GM12878 (cell line): Measurements from ENCODE around the gene KRT31. TPM values are rescaled to one million over a fixed set of nuclear protein-coding genes. Genes with fewer than 3 reads are reported as not detected.

Experiments used
- ATAC-seq: fragments of 200-7000 bp; cut with Tn5 transposase; 3 replicates; pipeline ENCODE4 v1.9.1; 2020; ENCODE audit warnings: mild to moderate bottlenecking, moderate library complexity
- BruUV-seq: library from RNA; stranded (reverse); fragments of 400-500 nt; replicated peaks from 2 replicates; lab custom pipeline; 2021; lab: Mats Ljungman, UMichigan
- CTCF ChIA-PET: fragments of 300-600 bp; sonication (Branson Sonifier 250); formaldehyde crosslinking; extraction: SDS; loops from one replicate; lab custom pipeline; 2021; ENCODE audit warnings: inconsistent platforms; lab: Yijun Ruan, JAX
- POLR2A ChIA-PET: fragments of 350-600 bp; formaldehyde crosslinking; extraction: SDS; loops from one replicate; lab custom pipeline; 2021; ENCODE audit warnings: inconsistent platforms; lab: Charles Lee
- RAD21 ChIA-PET: fragments of 300-600 bp; sonication (Branson Sonifier 250); formaldehyde crosslinking; loops from one replicate; lab custom pipeline; 2023; ENCODE audit warnings: antibody characterized with exemption; ENCODE audit not compliant: unreplicated experiment; lab: Charles Lee
- SMC1A ChIA-PET: fragments of 300-600 bp; sonication (Branson Sonifier 250); formaldehyde crosslinking; loops from one replicate; lab custom pipeline; 2023; ENCODE audit not compliant: unreplicated experiment, uncharacterized antibody; lab: Charles Lee
- DNase-seq: peaks from one replicate; pipeline ENCODE4 v3.0.0-alpha.2; 2011; ENCODE audit warnings: low read depth, low spot score
- FAIRE-seq: peaks from 3 replicates; lab custom pipeline; 2011; peaks lifted over from hg19 to GRCh38; lab: Jason Lieb, UNC
- H2AFZ ChIP-seq: 2 replicates; pipeline ENCODE4 v1.6.0; 2011; ENCODE audit warnings: low read depth, low read length, control low read depth; ENCODE audit not compliant: control insufficient read depth
- H3K27ac ChIP-seq: 2 replicates; pipeline ENCODE4 v1.5.1; 2011; ENCODE audit warnings: control low read depth; ENCODE audit not compliant: control insufficient read depth, insufficient read depth
- H3K27me3 ChIP-seq, 2 experiments: replicated peaks in 1 of 2; 2 replicates each; pipeline versions ENCODE4 v1.6.0 to v1.6.1; 2011; ENCODE audit warnings: low read length in 1 of 2; ENCODE audit not compliant: control insufficient read depth in 2 of 2, insufficient read depth in 2 of 2
- H3K36me3 ChIP-seq, 2 experiments: 2 replicates each; pipeline ENCODE4 v1.5.1; 2011; ENCODE audit warnings: low read length in 1 of 2; ENCODE audit not compliant: control insufficient read depth in 2 of 2, insufficient read depth in 2 of 2
- H3K4me1 ChIP-seq: 2 replicates; pipeline ENCODE4 v1.6.1; 2011; ENCODE audit warnings: mild to moderate bottlenecking, low read length, moderate library complexity, mixed read lengths; ENCODE audit not compliant: control insufficient read depth, insufficient read depth
- H3K4me2 ChIP-seq: 2 replicates; pipeline ENCODE4 v1.6.0; 2011; ENCODE audit warnings: control low read depth; ENCODE audit not compliant: control insufficient read depth, insufficient read depth
- H3K4me3 ChIP-seq: fragments of 200-600 bp; sonication (generic); 2 replicates; pipeline ENCODE4 v1.5.1; 2016
- H3K79me2 ChIP-seq: 2 replicates; pipeline ENCODE4 v1.6.0; 2011; ENCODE audit warnings: low read length; ENCODE audit not compliant: control insufficient read depth, insufficient read depth
- H3K9ac ChIP-seq: 2 replicates; pipeline ENCODE4 v1.8.0; 2011; ENCODE audit warnings: low read length, control low read depth, mixed read lengths; ENCODE audit not compliant: control insufficient read depth, insufficient read depth
- H3K9me3 ChIP-seq: replicated peaks from 3 replicates; pipeline ENCODE4 v1.5.1; 2011; ENCODE audit warnings: mild to moderate bottlenecking, low read length; ENCODE audit not compliant: control insufficient read depth, insufficient read depth
- H4K20me1 ChIP-seq: 2 replicates; pipeline ENCODE4 v1.6.0; 2011; ENCODE audit not compliant: control insufficient read depth, insufficient read depth
- BHLHE40 ChIP-seq, 2 experiments: fragments of 450-650 bp in 1 of 2; IDR thresholded peaks; 2 replicates each; pipeline ENCODE4 v1.6.1; 2011 to 2017; ENCODE audit warnings: low read depth in 2 of 2, borderline replicate concordance in 1 of 2, improper control_type of control experiment in 1 of 2, low read length in 1 of 2, mild to moderate bottlenecking in 1 of 2
- DPF2 ChIP-seq: fragments of 450-650 bp; IDR thresholded peaks from 2 replicates; pipeline ENCODE4 v1.6.1; 2017; ENCODE audit warnings: mild to moderate bottlenecking
- EP300 ChIP-seq, 2 experiments: fragments of 150-350 bp in 1 of 2; IDR thresholded peaks; 2 replicates each; pipeline ENCODE4 v1.6.1; 2011 to 2012; ENCODE audit warnings: low read depth in 2 of 2, low read length in 2 of 2, borderline replicate concordance in 1 of 2, improper control_type of control experiment in 1 of 2, inconsistent platforms in 1 of 2; ENCODE audit not compliant: control insufficient read depth in 1 of 2
- HDAC6 ChIP-seq: fragments of 200-600 bp; sonication (generic); IDR thresholded peaks from one replicate; pipeline ENCODE4 v1.8.0; 2017; ENCODE audit warnings: antibody characterized with exemption; ENCODE audit not compliant: unreplicated experiment
- HDGF ChIP-seq: fragments of 450-650 bp; IDR thresholded peaks from 2 replicates; pipeline ENCODE4 v1.6.1; 2016; ENCODE audit warnings: antibody characterized with exemption
- MEF2A ChIP-seq: IDR thresholded peaks from 2 replicates; pipeline ENCODE4 v1.6.1; 2011; ENCODE audit warnings: low read depth, mild to moderate bottlenecking, low read length, moderate library complexity; ENCODE audit not compliant: insufficient read depth
- MTA3 ChIP-seq: IDR thresholded peaks from 2 replicates; pipeline ENCODE4 v1.6.1; 2012; ENCODE audit warnings: low read length, inconsistent platforms, borderline replicate concordance
- MYB ChIP-seq: fragments of 150-350 bp; IDR thresholded peaks from 2 replicates; pipeline ENCODE4 v1.6.1; 2014; ENCODE audit warnings: mild to moderate bottlenecking, low read depth, low read length, borderline replicate concordance
- NFYB ChIP-seq: IDR thresholded peaks from 2 replicates; pipeline ENCODE4 v1.6.1; 2011; ENCODE audit warnings: low read depth, mild to moderate bottlenecking, low read length, improper control_type of control experiment, moderate library complexity; ENCODE audit not compliant: insufficient read depth
- PML ChIP-seq: IDR thresholded peaks from 2 replicates; pipeline ENCODE4 v1.6.1; 2012; ENCODE audit warnings: low read length, inconsistent platforms
- SREBF1 ChIP-seq: IDR thresholded peaks from 2 replicates; pipeline ENCODE4 v1.6.1; 2012; ENCODE audit warnings: mild to moderate bottlenecking, low read length
- STAT3 ChIP-seq: IDR thresholded peaks from 2 replicates; pipeline ENCODE4 v1.6.1; 2011; ENCODE audit warnings: low read depth, low read length, improper control_type of control experiment
- TCF3 ChIP-seq: IDR thresholded peaks from 2 replicates; pipeline ENCODE4 v1.6.1; 2012; ENCODE audit warnings: low read depth, mild to moderate bottlenecking, low read length, borderline replicate concordance; ENCODE audit not compliant: insufficient read depth
- ZBED1 ChIP-seq: IDR thresholded peaks from 2 replicates; pipeline ENCODE4 v1.6.1; 2016; ENCODE audit warnings: borderline replicate concordance
- ZZZ3 ChIP-seq: IDR thresholded peaks from 2 replicates; pipeline ENCODE4 v1.6.1; 2011; ENCODE audit warnings: low read depth; ENCODE audit not compliant: control insufficient read depth, insufficient read length
- WGBS: methylation state at CpG from one replicate; pipeline ENCODE4 v1.1.6; 2016; ENCODE audit warnings: low lambda C conversion rate; ENCODE audit not compliant: insufficient replicate concordance, insufficient coverage; ENCODE audit errors: missing lambda C conversion rate; 5-methylcytosine and 5-hydroxymethylcytosine counted together
- in situ Hi-C: fragments of 300-500 bp; cut with MboI; formaldehyde crosslinking; loops from 9 replicates; pipeline ENCODE4 v1.14.3; 2018; ENCODE audit warnings: mixed read lengths
- intact Hi-C: fragments of 100-400 bp; cut with micrococcal nuclease; formaldehyde crosslinking; loops from one replicate; pipeline ENCODE4 v1.14.2; 2022; ENCODE audit not compliant: unreplicated experiment
- polyA plus RNA-seq, 11 experiments: library from polyadenylated mRNA; depleted of rRNA in 4 of 11; unstranded in 6 of 11; stranded (reverse) in 5 of 11; fragments of >200 nt; fragmentation: Nextera tagmentation in 4 of 11; fragmentation: Illumina TruSeq in 1 of 11; extraction: Ambion mirVana in 4 of 11; extraction: Trizol in 1 of 11; gene quantifications; 1 replicate in 1 of 11; 2 replicates in 10 of 11; pipeline versions ENCODE4 v1.2.1 to v1.2.3, GENCODE V29; 2011 to 2016; ENCODE audit warnings: inconsistent platforms in 2 of 11, missing spikeins in 2 of 11, low read depth in 1 of 11
- total RNA-seq, 4 experiments: library from RNA; depleted of rRNA in 3 of 4; stranded (reverse); fragments of >200 nt in 3 of 4; fragmentation: Illumina TruSeq in 1 of 4; extraction: Trizol in 1 of 4; gene quantifications; 2 replicates each; pipeline versions ENCODE4 v1.2.1 to v1.2.3, GENCODE V29; 2013 to 2021
- TF ChIP-seq, protein P1 (sequence below): fragments of 450-650 bp; formaldehyde crosslinking; IDR thresholded peaks from 2 replicates; pipeline ENCODE4 v1.4.0; 2020; ENCODE audit warnings: mild to moderate bottlenecking, moderate library complexity

KRT31 gene
- total and polyA plus RNA-seq, 10 of the 15 experiments (the other 5 are each of a cell fraction or from before 2014, with no cell fraction given) = not detected

DNA sequence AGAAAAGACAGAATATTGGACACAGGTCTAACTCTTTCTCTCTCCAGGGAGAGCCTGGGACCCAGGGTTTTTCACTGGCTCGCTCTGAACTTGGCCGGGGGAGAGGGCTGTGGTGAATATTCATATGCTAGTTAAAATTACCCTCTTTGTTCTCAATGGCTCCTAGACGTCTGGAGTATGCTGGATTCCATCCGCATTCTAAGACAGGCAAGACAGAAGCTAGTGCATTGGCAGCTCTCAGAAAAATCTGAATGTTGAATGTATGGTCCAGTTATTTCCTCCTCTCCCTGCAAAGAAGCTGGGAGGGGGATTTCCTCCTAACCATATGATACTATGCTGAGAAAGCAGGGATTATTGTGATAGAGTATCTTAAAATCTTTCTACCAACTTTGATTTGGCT lies 9.7 kb downstream of the KRT31 start:
- Histone ChIP-seq H3K27me3 (no peaks in the 10 kb centered on the region), H3K9ac (no peak overlapping the region), H2AFZ (no peak overlapping the region), H3K4me1 (no peaks in the 10 kb centered on the region), H3K9me3 (no peaks in the 10 kb centered on the region; the same call in 2 of the 3 replicates), H3K79me2 (no peaks in the 10 kb centered on the region), H3K4me2 (no peak overlapping the region), H3K4me3 (no peak overlapping the region), H3K27ac (no peak overlapping the region), H3K36me3 (no peaks in the 10 kb centered on the region), H4K20me1 (no peaks in the 10 kb centered on the region)
- DNase-seq = no peak
- ChIA-PET RAD21 (no interaction called here), SMC1A (interaction anchor here (1.3 kb wide), 1 partner anchor 87 kb away, joined by 3 read pairs; no protein-coding TSS in a partner anchor), CTCF (no interaction called here), POLR2A (no interaction called here)
- WGBS = 0% methylated on average over 4 of the region's 4 CpGs
- intact Hi-C loops (no loop called here), in situ Hi-C loops (no loop called here)
- BruUV-seq = no TSS peak
- no peak for FAIRE-seq
- TF ChIP-seq MEF2A = no peak
- no peak for TF ChIP-seq HDGF
- no peak for TF ChIP-seq BHLHE40 (IDR thresholded peaks at IDR 0.05; ENCODE audit: borderline replicate concordance in 1 of 2, low read depth in 2 of 2, low read length in 1 of 2)
- no peak for TF ChIP-seq EP300 (IDR thresholded peaks at IDR 0.05; ENCODE audit: borderline replicate concordance in 1 of 2, control insufficient read depth in 1 of 2, low read depth in 2 of 2, low read length in 2 of 2)
- no peak for TF ChIP-seq STAT3
- TF ChIP-seq TCF3 = no peak
- TF ChIP-seq DPF2 = no peak
- TF ChIP-seq HDAC6 = no peak
- ATAC-seq = no peak

DNA sequence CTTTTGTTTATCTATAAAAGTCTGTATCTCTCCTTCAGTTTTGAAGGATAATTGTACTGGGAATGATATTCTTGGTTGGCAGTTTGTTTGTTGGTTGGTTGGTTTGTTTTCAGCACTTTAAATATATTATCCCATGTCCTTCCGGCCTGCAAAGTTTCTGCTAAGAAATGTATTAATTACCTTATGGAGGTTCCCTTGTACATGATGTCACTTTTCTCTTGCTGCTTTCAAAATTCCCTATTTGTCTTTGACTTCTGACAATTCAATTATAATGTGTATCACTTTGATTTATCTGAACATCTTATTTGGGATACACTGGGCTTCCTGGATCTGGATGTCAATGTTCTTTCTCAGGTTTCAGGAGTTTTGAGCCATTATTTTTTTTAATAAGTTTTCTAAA lies 11.2 kb downstream of the KRT31 start:
- H3K4me1 ChIP-seq = no peaks in the 10 kb centered on the region
- H3K79me2 ChIP-seq = no peaks in the 10 kb centered on the region
- H3K9ac ChIP-seq = no peak overlapping the region
- H3K9me3 ChIP-seq = no peaks in the 10 kb centered on the region; the same call in 2 of the 3 replicates
- TF ChIP-seq MYB (no peak), PML (no peak), ZZZ3 (no peak), NFYB (no peak), SREBF1 (no peak), MTA3 (no peak), ZBED1 (no peak)
- TF ChIP-seq, protein P1, sequence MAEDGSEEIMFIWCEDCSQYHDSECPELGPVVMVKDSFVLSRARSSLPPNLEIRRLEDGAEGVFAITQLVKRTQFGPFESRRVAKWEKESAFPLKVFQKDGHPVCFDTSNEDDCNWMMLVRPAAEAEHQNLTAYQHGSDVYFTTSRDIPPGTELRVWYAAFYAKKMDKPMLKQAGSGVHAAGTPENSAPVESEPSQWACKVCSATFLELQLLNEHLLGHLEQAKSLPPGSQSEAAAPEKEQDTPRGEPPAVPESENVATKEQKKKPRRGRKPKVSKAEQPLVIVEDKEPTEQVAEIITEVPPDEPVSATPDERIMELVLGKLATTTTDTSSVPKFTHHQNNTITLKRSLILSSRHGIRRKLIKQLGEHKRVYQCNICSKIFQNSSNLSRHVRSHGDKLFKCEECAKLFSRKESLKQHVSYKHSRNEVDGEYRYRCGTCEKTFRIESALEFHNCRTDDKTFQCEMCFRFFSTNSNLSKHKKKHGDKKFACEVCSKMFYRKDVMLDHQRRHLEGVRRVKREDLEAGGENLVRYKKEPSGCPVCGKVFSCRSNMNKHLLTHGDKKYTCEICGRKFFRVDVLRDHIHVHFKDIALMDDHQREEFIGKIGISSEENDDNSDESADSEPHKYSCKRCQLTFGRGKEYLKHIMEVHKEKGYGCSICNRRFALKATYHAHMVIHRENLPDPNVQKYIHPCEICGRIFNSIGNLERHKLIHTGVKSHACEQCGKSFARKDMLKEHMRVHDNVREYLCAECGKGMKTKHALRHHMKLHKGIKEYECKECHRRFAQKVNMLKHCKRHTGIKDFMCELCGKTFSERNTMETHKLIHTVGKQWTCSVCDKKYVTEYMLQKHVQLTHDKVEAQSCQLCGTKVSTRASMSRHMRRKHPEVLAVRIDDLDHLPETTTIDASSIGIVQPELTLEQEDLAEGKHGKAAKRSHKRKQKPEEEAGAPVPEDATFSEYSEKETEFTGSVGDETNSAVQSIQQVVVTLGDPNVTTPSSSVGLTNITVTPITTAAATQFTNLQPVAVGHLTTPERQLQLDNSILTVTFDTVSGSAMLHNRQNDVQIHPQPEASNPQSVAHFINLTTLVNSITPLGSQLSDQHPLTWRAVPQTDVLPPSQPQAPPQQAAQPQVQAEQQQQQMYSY (CRISPR knock-in tag) = no peak
- H4K20me1 ChIP-seq = no peaks in the 10 kb centered on the region
- ChIA-PET POLR2A (no interaction called here), CTCF (no interaction called here), SMC1A (no interaction called here), RAD21 (no interaction called here)
- no peak for DNase-seq
- FAIRE-seq = no peak
- intact Hi-C loops (no loop called here), in situ Hi-C loops (no loop called here)
- H3K27ac ChIP-seq = no peak overlapping the region
- H3K4me3 ChIP-seq = no peak overlapping the region
- no peak overlapping the region for H3K4me2 ChIP-seq
- WGBS = 85% methylated on average over 1 of the region's 1 CpG
- no peaks in the 10 kb centered on the region for H3K36me3 ChIP-seq
- no peaks in the 10 kb centered on the region for H3K27me3 ChIP-seq
- no peak overlapping the region for H2AFZ ChIP-seq
- ATAC-seq = no peak
- no TSS peak for BruUV-seq
